Endodermal cell (in vitro differentiated cells): ENCODE data around the gene DNAJB1. TPM values are rescaled to one million over a fixed set of nuclear protein-coding genes. Genes with fewer than 3 reads are reported as not detected.
A peak's percentile ranks its signal among the peaks of the same experiment; 100 is the strongest.

ENCODE experiments used
- DNase-seq: peaks from one replicate; pipeline ENCODE4 v3.0.0-alpha.2; 2017
- H3K27ac ChIP-seq: 2 replicates; pipeline ENCODE4 v1.5.1; 2013; ENCODE audit warnings: mild to moderate bottlenecking, low read depth, low read length, moderate library complexity
- H3K27me3 ChIP-seq: 2 replicates; pipeline ENCODE4 v1.6.1; 2013; ENCODE audit warnings: mild to moderate bottlenecking, low read length, moderate library complexity; ENCODE audit not compliant: insufficient read depth, control insufficient read depth, poor library complexity, severe bottlenecking
- H3K36me3 ChIP-seq: 2 replicates; pipeline ENCODE4 v1.7.0; 2013; ENCODE audit warnings: mild to moderate bottlenecking, low read length, moderate library complexity; ENCODE audit not compliant: control insufficient read depth, insufficient read depth
- H3K4me1 ChIP-seq: one replicate; pipeline ENCODE4 v1.7.0; 2013; ENCODE audit warnings: low read length; ENCODE audit not compliant: control insufficient read depth, insufficient read depth
- H3K4me3 ChIP-seq: 2 replicates; pipeline ENCODE4 v1.5.1; 2013; ENCODE audit warnings: mild to moderate bottlenecking, low read length, moderate library complexity
- H3K9ac ChIP-seq: 2 replicates; pipeline ENCODE4 v1.6.1; 2013; ENCODE audit warnings: mild to moderate bottlenecking, low read length, moderate library complexity; ENCODE audit not compliant: poor library complexity, severe bottlenecking; ENCODE audit errors: extremely low read depth
- H3K9me3 ChIP-seq: 2 replicates; pipeline ENCODE4 v1.6.1; 2013; ENCODE audit warnings: mild to moderate bottlenecking, low read length, moderate library complexity; ENCODE audit not compliant: control insufficient read depth
- H3K27ac Mint-ChIP-seq: 2 replicates; pipeline ENCODE4 v1.8.0; 2020; ENCODE audit warnings: mixed read lengths
- H3K27me3 Mint-ChIP-seq: 2 replicates; pipeline ENCODE4 v1.8.0; 2021; ENCODE audit warnings: mild to moderate bottlenecking, mixed read lengths; ENCODE audit not compliant: insufficient read depth
- H3K36me3 Mint-ChIP-seq: 2 replicates; pipeline ENCODE4 v1.8.0; 2020; ENCODE audit warnings: low read depth, mixed read lengths
- H3K4me1 Mint-ChIP-seq: 2 replicates; pipeline ENCODE4 v1.8.0; 2020; ENCODE audit warnings: mixed read lengths
- H3K4me3 Mint-ChIP-seq: 2 replicates; pipeline ENCODE4 v1.8.0; 2020; ENCODE audit warnings: mild to moderate bottlenecking, moderate library complexity, mixed read lengths
- H3K9me3 Mint-ChIP-seq: 2 replicates; pipeline ENCODE4 v1.8.0; 2020; ENCODE audit warnings: mild to moderate bottlenecking, mixed read lengths
- WGBS, 2 experiments: methylation state at CpG; one replicate each; pipeline versions ENCODE4 v1.1.5 to v1.1.7; 2013; ENCODE audit warnings: missing lambda C conversion rate in 2 of 2, mixed read lengths in 1 of 2; ENCODE audit not compliant: insufficient coverage in 1 of 2, insufficient read length in 1 of 2; 5-methylcytosine and 5-hydroxymethylcytosine counted together
- total RNA-seq, 2 donors: library from RNA; stranded (reverse); fragmentation: NEBNext Ultra II Directional in 1 of 2; extraction: Animal tissue kit (Norgen Biotek cat#: 25700) in 1 of 2; gene quantifications; 2 replicates in 1 of 2; 3 replicates in 1 of 2; pipeline ENCODE4 v1.2.1, GENCODE V29; 2021
- TF ChIP-seq, protein P1 (sequence below): fragments of 200-600 bp; sonication (generic); conservative IDR thresholded peaks from 2 replicates; pipeline ENCODE4 v1.5.0; 2021; ENCODE audit warnings: antibody characterized with exemption, mild to moderate bottlenecking

Gene DNAJB1
- total RNA-seq, 2 donors from 2014 or later = 66.1 to 70.0 TPM

- Mint-ChIP-seq H3K36me3 (peaks cover 25% of the 10 kb centered on the region), H3K27me3 (no peaks in the 10 kb centered on the region), H3K4me1 (peaks cover 29% of the 10 kb centered on the region), H3K27ac (peak overlapping the region; percentile 89), H3K4me3 (peak overlapping the region; percentile 88), H3K9me3 (no peaks in the 10 kb centered on the region)
- Histone ChIP-seq H3K27ac (no peak overlapping the region), H3K9me3 (no peaks in the 10 kb centered on the region), H3K4me3 (peak overlapping the region; percentile 97), H3K27me3 (no peaks in the 10 kb centered on the region), H3K4me1 (peaks cover 8% of the 10 kb centered on the region), H3K36me3 (peaks cover 39% of the 10 kb centered on the region), H3K9ac (peak overlapping the region; percentile 94)
- WGBS, 2 experiments = 0% methylated on average over 32 of the region's 32 CpGs; no CpG with 5 or more reads in 1 of the 2 experiments
- TF ChIP-seq, protein P1, sequence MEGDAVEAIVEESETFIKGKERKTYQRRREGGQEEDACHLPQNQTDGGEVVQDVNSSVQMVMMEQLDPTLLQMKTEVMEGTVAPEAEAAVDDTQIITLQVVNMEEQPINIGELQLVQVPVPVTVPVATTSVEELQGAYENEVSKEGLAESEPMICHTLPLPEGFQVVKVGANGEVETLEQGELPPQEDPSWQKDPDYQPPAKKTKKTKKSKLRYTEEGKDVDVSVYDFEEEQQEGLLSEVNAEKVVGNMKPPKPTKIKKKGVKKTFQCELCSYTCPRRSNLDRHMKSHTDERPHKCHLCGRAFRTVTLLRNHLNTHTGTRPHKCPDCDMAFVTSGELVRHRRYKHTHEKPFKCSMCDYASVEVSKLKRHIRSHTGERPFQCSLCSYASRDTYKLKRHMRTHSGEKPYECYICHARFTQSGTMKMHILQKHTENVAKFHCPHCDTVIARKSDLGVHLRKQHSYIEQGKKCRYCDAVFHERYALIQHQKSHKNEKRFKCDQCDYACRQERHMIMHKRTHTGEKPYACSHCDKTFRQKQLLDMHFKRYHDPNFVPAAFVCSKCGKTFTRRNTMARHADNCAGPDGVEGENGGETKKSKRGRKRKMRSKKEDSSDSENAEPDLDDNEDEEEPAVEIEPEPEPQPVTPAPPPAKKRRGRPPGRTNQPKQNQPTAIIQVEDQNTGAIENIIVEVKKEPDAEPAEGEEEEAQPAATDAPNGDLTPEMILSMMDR = no peak
- DNase-seq = no peak
Measured at GRCh38 chr19:14517446-14517839, 754 bp downstream of the DNAJB1 start.

GRCh38 chr19:14516746-14517438, 1.3 kb downstream of the DNAJB1 start:
- peak overlapping the region; percentile 89 for H3K27ac Mint-ChIP-seq
- Histone ChIP-seq H3K4me1 (peaks cover 8% of the 10 kb centered on the region), H3K36me3 (peaks cover 39% of the 10 kb centered on the region), H3K27me3 (no peaks in the 10 kb centered on the region), H3K27ac (no peak overlapping the region), H3K4me3 (peak overlapping the region; percentile 97), H3K9ac (peak overlapping the region; percentile 94), H3K9me3 (no peaks in the 10 kb centered on the region)
- 60 to 68% methylated on average over 17 to 18 of the region's 22 CpGs for WGBS, 2 experiments
- TF ChIP-seq, protein P1 = no peak
- H3K9me3 Mint-ChIP-seq = no peaks in the 10 kb centered on the region
- H3K27me3 Mint-ChIP-seq = no peaks in the 10 kb centered on the region
- H3K4me3 Mint-ChIP-seq = peak overlapping the region; percentile 88
- H3K4me1 Mint-ChIP-seq = peaks cover 28% of the 10 kb centered on the region
- peaks cover 25% of the 10 kb centered on the region for H3K36me3 Mint-ChIP-seq
- DNase-seq = no peak

DNA sequence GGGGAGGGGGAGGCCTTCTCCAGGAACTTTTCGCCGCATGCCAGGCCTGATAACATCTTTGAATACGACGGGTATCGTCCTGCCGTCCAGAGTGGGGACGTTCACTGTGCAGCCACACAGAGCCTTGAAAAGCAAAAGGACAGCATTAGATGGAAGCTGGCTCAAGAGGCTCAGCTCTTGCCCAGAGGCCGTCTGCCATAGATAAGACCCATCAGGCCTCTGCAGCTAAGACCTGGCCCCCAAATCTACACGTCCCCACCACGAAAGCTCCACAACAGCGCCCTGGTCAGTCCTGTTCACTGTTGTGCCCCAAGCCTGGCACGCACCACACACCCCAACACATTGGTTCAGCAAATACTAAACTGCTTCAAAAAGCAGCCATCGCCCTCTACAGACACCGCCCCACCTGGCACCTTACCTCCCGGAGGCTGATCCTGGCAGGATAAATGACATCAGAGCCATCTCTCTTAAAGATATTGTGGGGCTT, 2.1 kb downstream of the DNAJB1 start:
- peaks cover 28% of the 10 kb centered on the region for H3K4me1 Mint-ChIP-seq

More for the DNA sequence above, 2.1 kb downstream of the DNAJB1 start:
- peaks cover 8% of the 10 kb centered on the region for H3K4me1 ChIP-seq
- TF ChIP-seq, protein P1 = peak; percentile 44
- no peaks in the 10 kb centered on the region for H3K9me3 ChIP-seq
- peak; percentile 58 for DNase-seq
- Mint-ChIP-seq H3K9me3 (no peaks in the 10 kb centered on the region), H3K27me3 (no peaks in the 10 kb centered on the region), H3K4me3 (peak overlapping the region; percentile 88), H3K27ac (peak overlapping the region; percentile 25), H3K36me3 (peaks cover 25% of the 10 kb centered on the region)
- H3K27me3 ChIP-seq = no peaks in the 10 kb centered on the region
- peak overlapping the region; percentile 97 for H3K4me3 ChIP-seq
- no peak overlapping the region for H3K9ac ChIP-seq
- H3K27ac ChIP-seq = no peak overlapping the region
- whole genome bisulfite sequencing, 2 experiments = 89 to 94% methylated on average over 8 to 15 of the region's 15 CpGs
- H3K36me3 ChIP-seq = peaks cover 39% of the 10 kb centered on the region
